Fibroblast of lung (primary cell): ENCODE data around the gene MRPL21.

Experiments
- CTCF ChIP-seq, 2 donors: IDR thresholded peaks in 1 of 2; conservative IDR thresholded peaks in 1 of 2; 1 replicate in 1 of 2; 2 replicates in 1 of 2; pipeline ENCODE4 v1.5.1; 2011 to 2012; ENCODE audit warnings: low read length in 2 of 2, control low read depth in 1 of 2, inconsistent platforms in 1 of 2, low read depth in 1 of 2, mild to moderate bottlenecking in 1 of 2
- EZH2 ChIP-seq: IDR thresholded peaks from 2 replicates; pipeline ENCODE4 v1.5.1; 2012; ENCODE audit warnings: low read length, control low read depth, mild to moderate bottlenecking; ENCODE audit errors: missing control alignments

GRCh38 chr11:68923614-68924013 lies 20.0 kb upstream of the MRPL21 start:
- TF ChIP-seq CTCF (conservative IDR thresholded peaks at IDR 0.05 in 1 of 2, IDR thresholded peaks at IDR 0.05 in 1 of 2; ENCODE audit: low read depth in 1 of 2, low read length in 2 of 2): no peak
- TF ChIP-seq EZH2: no peak
